ENCODE data around the gene PDE7B. TPM values are rescaled to one million over a fixed set of nuclear protein-coding genes. Genes with fewer than 3 reads are reported as not detected.
"Not testable (repeated sequence)": the region's sequence is repeated elsewhere in the genome, so short reads cannot be mapped to it uniquely, and the experiment has no call there.

Gene PDE7B
- total RNA-seq, 2 experiments from 2014 or later, result 0.50 to 0.54 TPM

DNA sequence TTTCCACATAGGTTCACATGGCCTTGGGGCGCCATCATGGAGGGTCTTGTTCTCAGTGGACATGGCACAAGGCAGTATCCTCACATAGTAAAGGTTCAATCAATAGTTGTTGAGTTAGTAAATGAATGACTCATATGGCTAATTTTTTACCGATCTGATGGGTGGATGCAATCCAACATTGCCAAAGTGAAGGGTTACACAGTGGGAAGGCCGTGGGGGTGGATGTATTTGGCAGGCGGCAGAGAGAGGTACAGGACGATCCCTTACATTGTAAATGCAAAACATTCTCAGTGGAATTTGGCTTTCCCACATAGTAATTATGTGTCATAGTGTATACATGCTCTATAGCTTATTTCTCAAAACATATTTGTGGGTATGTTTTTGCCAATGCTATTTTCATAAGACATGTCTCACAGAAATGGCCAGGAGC is 21.0 kb upstream of the PDE7B start:
- no peaks in the 10 kb centered on the region for H3K9me3 Mint-ChIP-seq
- no peak for DNase-seq
- H3K4me1 Mint-ChIP-seq, result no peaks in the 10 kb centered on the region
- no peak overlapping the region for H3K27ac Mint-ChIP-seq
- H3K4me3 Mint-ChIP-seq, result no peak overlapping the region
- no peaks in the 10 kb centered on the region for H3K36me3 Mint-ChIP-seq
- peaks cover 4% of the 10 kb centered on the region for H3K27me3 Mint-ChIP-seq

DNA sequence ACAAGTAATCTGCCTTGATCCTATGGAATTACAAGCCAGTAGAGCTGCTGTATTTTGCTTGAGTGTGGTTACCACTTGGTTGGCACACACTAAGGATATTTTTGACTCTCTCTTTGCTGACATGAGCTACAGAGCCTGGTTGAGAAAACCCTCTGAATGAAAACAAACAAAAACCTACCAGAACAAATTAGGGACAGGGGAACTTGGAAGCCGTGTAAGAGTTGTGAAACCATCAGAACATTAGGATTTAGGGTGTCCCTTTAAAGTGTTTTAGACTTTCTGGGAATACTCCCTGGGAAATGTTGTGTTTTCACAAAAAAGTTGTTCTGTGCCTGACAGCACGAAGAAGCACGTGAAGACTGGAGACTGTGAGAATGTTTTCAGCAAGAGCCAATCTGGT is 20.5 kb upstream of the PDE7B start:
- H3K27ac Mint-ChIP-seq, result no peak overlapping the region
- no peak for DNase-seq
- peaks cover 4% of the 10 kb centered on the region for H3K27me3 Mint-ChIP-seq
- no peaks in the 10 kb centered on the region for H3K36me3 Mint-ChIP-seq
- no peaks in the 10 kb centered on the region for H3K4me1 Mint-ChIP-seq
- H3K4me3 Mint-ChIP-seq, result no peak overlapping the region
- H3K9me3 Mint-ChIP-seq, result no peaks in the 10 kb centered on the region

DNA sequence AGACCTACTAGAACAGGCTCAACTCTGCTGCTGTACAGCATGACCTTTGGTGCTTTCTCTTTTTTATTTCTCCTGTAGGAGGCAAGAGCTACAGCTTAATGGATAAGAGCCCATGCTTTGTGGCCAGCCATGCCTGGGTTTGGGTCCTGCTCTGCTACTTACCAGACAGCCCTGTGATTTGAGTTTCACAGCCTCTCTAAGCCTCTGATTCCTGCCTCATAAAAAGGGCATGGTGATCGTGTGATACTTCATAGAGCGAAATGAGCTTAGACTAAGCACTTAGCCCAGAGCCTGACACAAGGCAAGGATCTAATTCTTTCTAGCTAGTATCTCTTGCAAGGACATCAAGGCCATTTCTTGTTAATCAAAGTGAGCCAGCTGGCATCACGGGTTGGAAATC is 19.3 kb upstream of the PDE7B start:
- Mint-ChIP-seq H3K4me3 (no peak overlapping the region), H3K4me1 (peaks cover 2% of the 10 kb centered on the region), H3K27me3 (peaks cover 4% of the 10 kb centered on the region), H3K36me3 (no peaks in the 10 kb centered on the region), H3K27ac (no peak overlapping the region), H3K9me3 (no peaks in the 10 kb centered on the region)
- DNase-seq, result no peak

DNA sequence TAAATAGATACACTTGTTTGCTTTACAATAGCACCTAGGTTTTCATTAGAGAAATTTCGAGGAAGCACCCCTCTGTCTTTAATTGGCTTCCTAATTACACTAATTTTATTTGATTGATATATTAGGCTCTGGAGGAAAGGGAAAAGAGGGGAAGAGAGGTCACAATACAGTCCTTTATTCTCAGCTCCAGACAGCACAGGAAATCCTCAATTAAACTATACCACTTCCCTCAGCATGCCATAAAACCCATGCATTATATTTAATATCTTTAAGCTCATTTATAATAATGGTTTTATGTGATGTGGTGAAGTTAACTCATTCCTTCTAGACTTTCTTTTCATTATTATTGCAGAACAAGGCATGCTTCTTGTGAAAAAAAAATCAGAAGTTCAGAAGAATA is 17.7 kb upstream of the PDE7B start:
- Mint-ChIP-seq H3K36me3 (no peaks in the 10 kb centered on the region), H3K9me3 (no peaks in the 10 kb centered on the region), H3K27ac (no peak overlapping the region), H3K4me3 (no peak overlapping the region), H3K4me1 (peaks cover 8% of the 10 kb centered on the region), H3K27me3 (peaks cover 4% of the 10 kb centered on the region)
- no peak for DNase-seq

DNA sequence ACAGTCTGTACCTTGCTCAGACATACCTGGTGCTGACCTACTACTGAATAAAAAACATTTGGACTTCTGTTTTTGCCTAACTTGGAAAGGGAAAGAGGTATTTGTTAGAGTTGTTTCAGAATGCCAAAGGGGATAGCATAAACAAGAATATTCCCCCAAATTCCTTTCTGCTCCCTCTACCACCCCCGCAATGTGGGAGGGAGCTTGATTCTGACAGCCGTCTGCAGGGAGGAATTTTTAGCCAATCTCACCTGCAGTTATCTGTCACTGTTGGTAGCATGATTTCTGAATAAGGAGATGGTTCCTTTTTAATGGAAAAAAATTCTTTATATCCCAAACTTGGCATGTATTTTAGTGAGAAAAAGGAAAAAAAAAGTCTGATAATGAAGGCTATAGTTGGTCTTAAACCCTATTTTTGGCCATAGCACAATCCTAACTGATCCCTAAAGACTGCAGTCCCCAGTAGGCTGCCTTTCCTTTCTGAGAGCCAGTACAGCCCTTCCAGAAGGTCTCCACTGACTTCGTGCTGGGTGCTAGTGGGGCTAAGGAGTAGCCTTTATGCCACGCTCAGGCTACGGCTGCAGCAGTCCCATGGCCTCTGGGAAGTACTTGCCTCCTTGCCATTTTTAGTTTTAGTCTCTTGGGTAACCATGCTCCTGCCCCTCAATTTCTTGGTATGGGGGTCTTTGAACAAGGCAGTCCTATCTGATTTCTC is 13.6 kb upstream of the PDE7B start:
- Mint-ChIP-seq H3K36me3 (no peaks in the 10 kb centered on the region), H3K9me3 (no peaks in the 10 kb centered on the region), H3K4me1 (peaks cover 8% of the 10 kb centered on the region), H3K4me3 (no peak overlapping the region), H3K27me3 (peaks cover 4% of the 10 kb centered on the region), H3K27ac (no peak overlapping the region)
- no peak for DNase-seq

DNA sequence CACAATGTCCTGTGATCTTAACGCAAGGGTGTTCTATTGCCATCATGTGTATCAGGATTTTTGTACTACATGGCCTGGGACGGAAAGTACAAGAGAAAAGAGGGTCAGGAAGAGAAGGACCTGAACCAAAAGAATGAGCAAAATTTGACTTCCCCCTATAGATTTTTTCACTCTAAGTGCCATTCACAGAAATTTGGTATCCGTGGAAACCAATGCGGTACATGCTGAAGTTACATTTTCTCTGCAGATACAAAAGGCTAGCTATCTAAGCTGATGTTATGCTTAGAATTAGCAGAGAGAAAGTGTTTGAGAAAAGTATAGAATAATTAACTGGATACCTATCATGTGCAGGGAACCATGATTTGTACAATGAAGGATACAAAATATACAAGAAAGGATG is 12.4 kb upstream of the PDE7B start:
- H3K36me3 Mint-ChIP-seq, result no peaks in the 10 kb centered on the region
- no peak overlapping the region for H3K4me3 Mint-ChIP-seq
- H3K9me3 Mint-ChIP-seq, result no peaks in the 10 kb centered on the region
- no peak for DNase-seq
- no peak overlapping the region for H3K27ac Mint-ChIP-seq
- H3K4me1 Mint-ChIP-seq, result peaks cover 8% of the 10 kb centered on the region
- peaks cover 4% of the 10 kb centered on the region for H3K27me3 Mint-ChIP-seq

DNA sequence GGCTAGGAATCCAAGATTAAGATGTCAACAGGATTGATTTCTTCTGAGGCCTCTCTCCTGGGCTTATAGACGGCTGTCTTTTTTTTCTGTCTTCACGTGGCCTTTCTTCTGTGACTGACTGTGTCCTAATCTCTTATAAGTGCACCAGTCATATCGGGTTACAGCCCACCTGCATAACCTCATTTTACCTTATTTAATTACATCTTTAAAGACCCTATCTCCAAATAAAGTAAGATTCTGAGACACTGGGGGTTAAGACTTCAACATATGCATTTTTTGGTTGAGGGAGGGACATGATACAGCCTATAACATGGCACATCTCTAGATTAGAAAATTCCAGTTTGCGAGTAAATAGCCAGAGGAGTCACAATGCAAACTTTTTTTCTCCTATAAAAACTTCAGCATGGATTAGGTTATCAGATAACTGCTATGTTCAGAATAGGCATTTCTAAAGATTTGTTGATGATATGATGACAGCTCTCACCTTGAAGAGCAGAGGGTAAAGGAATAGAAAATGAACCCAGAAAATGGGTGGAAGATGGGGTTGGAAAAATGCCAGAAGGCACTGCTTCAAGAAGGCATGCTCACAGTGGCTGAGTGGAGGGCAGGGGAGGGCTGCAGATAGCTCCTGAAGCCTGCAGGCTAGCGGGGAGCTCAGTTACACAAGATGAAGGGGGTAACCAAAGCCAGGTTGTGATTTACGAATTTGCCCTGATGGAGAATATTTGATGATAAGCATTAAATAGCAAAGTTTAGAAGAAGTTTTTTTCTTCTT is 8.7 kb upstream of the PDE7B start:
- no peak overlapping the region for H3K27ac Mint-ChIP-seq
- DNase-seq, result no peak
- H3K27me3 Mint-ChIP-seq, result no peaks in the 10 kb centered on the region
- H3K4me1 Mint-ChIP-seq, result no peaks in the 10 kb centered on the region
- no peak overlapping the region for H3K4me3 Mint-ChIP-seq
- no peaks in the 10 kb centered on the region for H3K36me3 Mint-ChIP-seq
- no peaks in the 10 kb centered on the region for H3K9me3 Mint-ChIP-seq

DNA sequence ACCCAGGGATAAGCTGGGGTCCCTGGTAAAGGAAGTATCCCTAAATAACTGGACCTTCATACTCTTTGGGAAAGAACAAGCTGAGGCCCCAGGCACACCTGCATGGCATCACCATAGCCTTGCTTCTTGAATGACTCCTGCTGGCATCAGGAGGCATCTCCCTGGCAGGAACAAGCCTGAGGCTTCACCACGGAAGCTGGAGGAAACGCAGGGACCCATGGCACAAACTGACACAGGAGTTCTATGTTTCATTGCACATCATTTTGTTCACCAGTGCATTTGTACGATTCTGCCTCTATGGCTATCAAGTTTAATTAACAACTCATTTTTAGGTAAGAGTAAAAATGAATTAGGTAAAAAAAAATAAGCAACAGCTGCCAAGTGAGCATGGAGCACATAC is 619 bp upstream of the PDE7B start:
- H3K4me1 Mint-ChIP-seq, result peaks cover 25% of the 10 kb centered on the region
- DNase-seq, result no peak
- H3K4me3 Mint-ChIP-seq, result no peak overlapping the region
- H3K36me3 Mint-ChIP-seq, result peaks cover 2% of the 10 kb centered on the region
- no peaks in the 10 kb centered on the region for H3K27me3 Mint-ChIP-seq
- no peaks in the 10 kb centered on the region for H3K9me3 Mint-ChIP-seq
- H3K27ac Mint-ChIP-seq, result no peak overlapping the region

DNA sequence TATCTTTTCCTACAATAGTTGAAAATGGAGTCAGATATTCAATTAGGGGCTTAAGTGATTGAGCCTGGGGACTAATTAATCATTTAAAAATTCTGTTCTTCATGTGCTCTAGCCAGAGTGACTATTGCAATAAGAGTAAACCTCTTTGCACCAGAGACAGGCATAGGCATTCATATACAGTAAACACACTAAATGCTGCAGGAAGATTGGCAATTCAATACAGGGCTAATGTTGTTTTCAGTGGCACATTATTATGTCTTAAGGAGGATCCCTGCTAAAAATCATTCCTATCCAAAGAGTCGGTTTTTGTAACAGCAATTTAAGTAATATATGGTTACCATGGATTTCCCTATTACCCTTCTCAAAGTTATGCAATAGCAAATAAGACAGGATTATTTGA is 1.2 kb downstream of the PDE7B start:
- Mint-ChIP-seq H3K27ac (no peak overlapping the region), H3K4me1 (peaks cover 25% of the 10 kb centered on the region), H3K4me3 (no peak overlapping the region), H3K9me3 (no peaks in the 10 kb centered on the region), H3K27me3 (no peaks in the 10 kb centered on the region), H3K36me3 (peaks cover 2% of the 10 kb centered on the region)
- no peak for DNase-seq

DNA sequence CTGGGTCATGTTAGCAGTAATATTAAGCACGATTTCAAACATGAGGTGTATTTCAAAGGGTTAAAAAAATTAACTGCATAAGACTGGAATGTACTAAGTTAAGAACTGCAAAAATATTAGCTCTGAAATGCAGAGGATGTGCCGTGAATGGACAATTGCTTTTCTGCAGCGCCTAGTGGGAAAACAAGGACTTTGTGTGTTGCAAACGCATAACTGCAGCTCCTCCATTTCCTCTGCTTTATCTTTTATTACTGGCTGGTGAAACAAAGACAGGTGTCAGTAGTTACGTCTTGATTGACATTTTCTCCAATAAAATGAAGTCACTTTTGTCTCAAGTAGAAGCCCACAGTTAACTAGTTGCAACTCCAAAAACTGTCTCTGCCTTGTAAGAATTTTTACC is 1.7 kb downstream of the PDE7B start:
- Mint-ChIP-seq H3K27me3 (no peaks in the 10 kb centered on the region), H3K4me1 (peaks cover 25% of the 10 kb centered on the region), H3K27ac (no peak overlapping the region), H3K9me3 (no peaks in the 10 kb centered on the region), H3K4me3 (peak overlapping the region; percentile 32), H3K36me3 (peaks cover 2% of the 10 kb centered on the region)
- DNase-seq, result no peak

DNA sequence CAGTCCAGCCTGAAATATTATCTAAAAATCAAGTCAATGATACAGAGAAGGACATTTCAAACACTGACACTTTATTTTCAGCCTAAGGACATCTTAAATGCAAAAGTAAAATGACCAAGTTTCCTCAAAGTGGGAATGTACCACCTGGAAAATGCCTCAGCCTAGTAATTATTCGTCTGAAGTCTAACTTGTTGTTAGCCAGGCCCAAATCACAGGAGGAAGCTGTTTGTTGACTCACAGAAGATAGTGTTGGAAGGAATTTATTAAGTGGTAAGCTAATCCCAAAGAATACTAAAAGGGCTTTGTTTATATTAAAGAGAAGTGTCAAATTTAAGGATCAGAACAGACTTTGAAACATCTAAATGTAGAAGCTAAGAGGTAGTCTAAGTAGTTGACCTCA is 2.5 kb downstream of the PDE7B start:
- Mint-ChIP-seq H3K9me3 (no peaks in the 10 kb centered on the region), H3K27ac (no peak overlapping the region), H3K4me1 (peaks cover 25% of the 10 kb centered on the region), H3K36me3 (peaks cover 2% of the 10 kb centered on the region), H3K4me3 (no peak overlapping the region), H3K27me3 (no peaks in the 10 kb centered on the region)
- no peak for DNase-seq

DNA sequence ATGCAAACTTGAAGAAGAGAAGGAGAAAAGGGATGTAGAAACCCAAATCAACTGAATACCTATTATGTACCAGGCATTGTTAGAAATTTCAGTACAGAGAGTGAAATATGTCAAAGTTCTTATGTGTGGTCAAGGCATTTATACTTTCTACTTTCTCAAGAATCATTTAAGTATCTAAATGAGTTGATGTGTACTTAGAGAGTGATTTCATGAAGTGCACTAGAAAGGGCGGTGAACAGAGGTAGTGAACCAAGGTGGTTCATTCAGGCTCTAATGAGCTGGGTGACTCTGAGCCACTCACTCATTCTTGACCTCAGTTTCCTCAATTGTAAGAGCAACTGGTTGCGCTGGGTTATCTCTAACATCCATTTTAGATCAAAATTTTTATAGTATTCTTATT is 3.3 kb downstream of the PDE7B start:
- no peaks in the 10 kb centered on the region for H3K9me3 Mint-ChIP-seq
- no peaks in the 10 kb centered on the region for H3K27me3 Mint-ChIP-seq
- no peak overlapping the region for H3K27ac Mint-ChIP-seq
- DNase-seq, result no peak
- peaks cover 2% of the 10 kb centered on the region for H3K36me3 Mint-ChIP-seq
- no peak overlapping the region for H3K4me3 Mint-ChIP-seq
- H3K4me1 Mint-ChIP-seq, result peaks cover 25% of the 10 kb centered on the region

DNA sequence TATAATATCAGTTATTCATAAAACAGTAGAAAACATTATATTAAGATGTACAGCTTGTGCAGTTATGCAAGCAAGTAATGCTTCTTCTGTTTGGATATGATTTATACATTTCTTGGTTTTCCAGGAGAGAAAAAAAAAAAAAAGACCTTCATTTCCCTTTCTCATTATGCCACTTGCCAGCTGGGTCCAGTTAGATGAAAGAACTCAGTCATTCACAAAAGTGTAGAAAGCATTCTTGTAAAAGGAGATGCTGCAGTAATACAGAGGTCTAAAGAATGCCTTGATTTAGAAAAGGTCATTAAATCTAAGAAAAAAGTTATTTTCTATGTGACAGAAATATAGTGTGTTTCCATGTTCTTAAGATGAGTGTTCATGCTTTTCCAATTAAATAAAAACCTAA is 7.4 kb downstream of the PDE7B start:
- Mint-ChIP-seq H3K36me3 (no peaks in the 10 kb centered on the region), H3K9me3 (no peaks in the 10 kb centered on the region), H3K4me1 (peaks cover 7% of the 10 kb centered on the region), H3K27me3 (no peaks in the 10 kb centered on the region), H3K27ac (no peak overlapping the region), H3K4me3 (no peak overlapping the region)
- DNase-seq, result no peak

DNA sequence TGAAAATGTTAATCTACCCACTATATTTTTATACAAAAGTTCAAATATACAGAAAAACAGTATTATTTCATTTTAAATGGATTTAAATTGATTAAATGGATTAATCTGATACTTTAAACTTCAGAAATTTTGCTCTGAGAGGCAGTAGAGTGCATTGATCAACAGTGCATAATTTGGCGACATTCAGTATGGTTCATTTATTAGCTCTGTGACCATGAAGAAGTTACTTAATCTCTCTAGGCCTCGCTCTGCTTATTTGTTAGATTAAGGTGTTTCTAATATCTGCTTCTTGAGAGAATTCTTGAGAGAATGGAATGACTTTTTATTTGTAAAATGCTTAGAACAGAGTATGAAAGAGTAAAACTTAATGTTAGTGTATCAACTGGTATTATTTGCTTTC is 8.9 kb downstream of the PDE7B start:
- no peak overlapping the region for H3K27ac Mint-ChIP-seq
- H3K27me3 Mint-ChIP-seq, result no peaks in the 10 kb centered on the region
- no peak overlapping the region for H3K4me3 Mint-ChIP-seq
- no peaks in the 10 kb centered on the region for H3K4me1 Mint-ChIP-seq
- H3K36me3 Mint-ChIP-seq, result peaks cover 3% of the 10 kb centered on the region
- H3K9me3 Mint-ChIP-seq, result peaks cover 3% of the 10 kb centered on the region
- DNase-seq, result no peak

DNA sequence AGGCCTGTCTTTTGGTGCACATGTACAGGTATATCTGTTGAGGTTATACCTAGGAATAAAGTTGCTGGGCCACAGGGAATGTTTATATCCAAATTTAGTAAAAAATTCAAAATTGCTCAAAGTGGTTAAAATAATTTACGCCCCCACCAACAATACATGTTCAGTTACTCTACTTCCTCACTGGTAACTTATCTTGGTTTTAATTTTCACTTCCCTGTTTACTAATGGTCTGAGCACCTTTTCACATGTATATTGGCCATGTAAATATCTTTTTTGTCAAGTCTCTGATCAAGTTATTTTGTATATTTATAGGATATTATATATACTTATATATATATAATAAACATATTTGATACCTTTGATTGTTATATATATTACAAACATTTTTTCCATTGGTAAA is 9.7 kb downstream of the PDE7B start:
- Mint-ChIP-seq H3K27me3 (no peaks in the 10 kb centered on the region), H3K4me3 (no peak overlapping the region), H3K36me3 (peaks cover 4% of the 10 kb centered on the region), H3K9me3 (peaks cover 5% of the 10 kb centered on the region), H3K4me1 (no peaks in the 10 kb centered on the region), H3K27ac (no peak overlapping the region)
- DNase-seq, result no peak

DNA sequence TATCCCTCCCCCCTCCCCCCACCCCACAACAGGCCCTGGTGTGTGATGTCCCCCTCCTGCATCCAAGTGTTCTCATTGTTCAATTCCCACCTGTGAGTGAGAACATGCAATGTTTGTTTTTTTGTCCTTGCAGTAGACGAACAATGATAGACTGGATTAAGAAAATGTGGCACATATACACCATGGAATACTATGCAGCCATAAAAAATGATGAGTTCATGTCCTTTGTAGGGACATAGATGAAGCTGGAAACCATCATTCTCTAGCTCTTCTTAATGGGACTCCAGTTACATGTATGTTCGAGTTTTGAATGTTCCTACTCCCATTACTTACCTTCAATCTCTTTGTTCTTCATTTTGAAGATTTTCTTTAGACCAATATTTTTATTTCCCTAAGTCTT is 13.4 kb downstream of the PDE7B start:
- not testable (repeated sequence) for DNase-seq, H3K4me3 Mint-ChIP-seq, H3K36me3 Mint-ChIP-seq, H3K4me1 Mint-ChIP-seq, H3K9me3 Mint-ChIP-seq, H3K27ac Mint-ChIP-seq, H3K27me3 Mint-ChIP-seq

Data from activated naive CD8-positive, alpha-beta T cell treated with anti-CD3 and anti-CD28 coated beads for 36 hours (primary cell).